Gastrocnemius medialis (tissue), 4 donors: ENCODE results near the gene LRRK1. TPM values are rescaled to one million over a fixed set of nuclear protein-coding genes. Genes with fewer than 3 reads are reported as not detected.

Source experiments
- ATAC-seq, 2 donors: fragments of 150-250 bp; one replicate each; pipeline ENCODE4 v1.9.1; 2016
- DNase-seq, 2 donors: peaks; one replicate each; pipeline ENCODE4 v3.0.0-alpha.2; 2019
- H3K27ac ChIP-seq, 4 donors: fragments of 200-600 bp; sonication (generic); 1 replicate in 1 of 4; 2 replicates in 3 of 4; pipeline ENCODE4 v1.5.1; 2016 to 2018; ENCODE audit warnings: mild to moderate bottlenecking in 2 of 4, moderate library complexity in 1 of 4
- H3K27me3 ChIP-seq, 3 donors: fragments of 200-600 bp; sonication (generic) in 2 of 3; 1 replicate in 1 of 3; 2 replicates in 2 of 3; pipeline versions ENCODE4 v1.5.1 to v1.6.0; 2016 to 2019; ENCODE audit warnings: mild to moderate bottlenecking in 1 of 3, moderate library complexity in 1 of 3
- H3K36me3 ChIP-seq, 2 donors: fragments of 200-600 bp; sonication (generic) in 1 of 2; one replicate each; pipeline ENCODE4 v1.5.1; 2017 to 2018
- H3K4me1 ChIP-seq, 2 donors: fragments of 200-600 bp; sonication (generic) in 1 of 2; one replicate each; pipeline ENCODE4 v1.5.1; 2016 to 2017; ENCODE audit warnings: mild to moderate bottlenecking in 2 of 2
- H3K4me3 ChIP-seq, 4 donors: fragments of 200-600 bp; sonication (generic) in 3 of 4; 1 replicate in 1 of 4; 2 replicates in 3 of 4; pipeline ENCODE4 v1.5.1; 2016 to 2019; ENCODE audit warnings: mild to moderate bottlenecking in 2 of 4
- H3K9me3 ChIP-seq, 3 donors: fragments of 200-600 bp; sonication (generic) in 2 of 3; 1 replicate in 1 of 3; 2 replicates in 2 of 3; pipeline ENCODE4 v1.5.1; 2016 to 2019
- CTCF ChIP-seq, 5 experiments: fragments of 450-650 bp in 3 of 5; fragments of 200-600 bp in 2 of 5; sonication (generic) in 2 of 5; IDR thresholded peaks in 4 of 5; conservative IDR thresholded peaks in 1 of 5; 1 replicate in 4 of 5; 2 replicates in 1 of 5; pipeline ENCODE4 v1.5.1; 2016 to 2019; ENCODE audit warnings: antibody characterized with exemption in 5 of 5, mild to moderate bottlenecking in 3 of 5, moderate library complexity in 3 of 5
- POLR2A ChIP-seq, 2 donors: fragments of 450-650 bp; IDR thresholded peaks; one replicate each; pipeline ENCODE4 v1.6.1; 2017; ENCODE audit warnings: antibody characterized with exemption in 2 of 2, mild to moderate bottlenecking in 2 of 2, moderate library complexity in 2 of 2
- in situ Hi-C, 4 donors: fragments of 200-750 bp; cut with MboI; loops; one replicate each; pipeline versions ENCODE4 v1.15.0 to v1.8.0; 2017; ENCODE audit warnings: low sequenced_read_pairs in 4 of 4
- intact Hi-C: fragments of 100-400 bp; cut with DNase I; formaldehyde crosslinking; loops from one replicate; pipeline ENCODE4 v1.15.1; 2023; ENCODE audit warnings: low total_unique reads
- total RNA-seq, 4 donors: library from RNA; depleted of rRNA; stranded (reverse); fragments of >200 nt; gene quantifications; one replicate each; pipeline versions ENCODE4 v1.1.0 to v1.2.3, GENCODE V29; 2016

Gene LRRK1
- total RNA-seq, 4 donors from 2014 or later: 0.87 to 5.6 (median 1.7) TPM

DNA sequence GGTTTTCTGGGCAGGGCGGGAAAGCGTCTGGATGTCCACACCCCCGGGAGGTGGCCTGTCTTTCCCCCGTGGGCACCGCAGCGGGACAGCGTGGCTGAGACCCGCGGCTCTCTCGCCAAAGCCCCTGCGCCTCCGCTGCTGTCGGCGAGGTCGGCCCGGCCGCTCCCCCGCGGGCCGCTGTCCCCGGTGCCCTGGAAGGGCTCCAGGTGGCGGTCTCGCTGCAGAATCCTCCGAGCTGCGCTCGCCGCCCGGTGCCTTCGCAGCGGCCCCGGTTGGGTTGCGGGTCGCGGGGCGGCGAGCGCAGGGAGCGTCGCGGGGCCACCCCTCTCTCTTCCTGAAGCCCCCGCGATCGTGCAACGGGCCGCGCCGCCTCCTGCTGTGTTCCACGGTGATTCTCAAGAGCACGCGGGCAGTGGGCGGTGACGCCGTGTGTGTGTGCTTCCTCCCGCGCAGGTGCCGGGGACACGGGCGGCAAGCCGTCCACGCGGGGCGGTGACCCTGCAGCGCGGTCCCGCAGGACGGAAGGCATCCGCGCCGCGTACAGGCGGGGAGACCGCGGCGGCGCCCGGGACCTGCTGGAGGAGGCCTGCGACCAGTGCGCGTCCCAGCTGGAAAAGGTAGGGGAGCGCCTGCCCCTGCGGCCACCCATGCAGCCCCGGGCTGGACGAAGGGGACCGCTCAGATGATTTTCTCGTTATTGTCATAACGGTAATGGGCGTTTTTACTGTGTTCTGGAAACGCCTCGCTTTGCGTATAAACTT is 54.4 kb downstream of the LRRK1 start:
- H3K9me3 ChIP-seq: no peaks in the 10 kb centered on the region
- H3K27me3 ChIP-seq: peaks cover 14 to 23% (median 21%) of the 10 kb centered on the region in 3 donors
- no peak overlapping the region for H3K27ac ChIP-seq
- intact Hi-C loops: no loop called here
- H3K4me1 ChIP-seq: no peaks in the 10 kb centered on the region
- in situ Hi-C loops: no loop called here
- DNase-seq (no peak), ATAC-seq (no peak)
- peak overlapping the region in 1 of 4 donors; percentile 25 for H3K4me3 ChIP-seq
- no peak for TF ChIP-seq CTCF (IDR thresholded peaks at IDR 0.05 in 4 of 5, conservative IDR thresholded peaks at IDR 0.05 in 1 of 5)
- TF ChIP-seq POLR2A (IDR thresholded peaks at IDR 0.05): no peak
- no peaks in the 10 kb centered on the region for H3K36me3 ChIP-seq

- Histone ChIP-seq H3K27me3 (peaks cover 14 to 23% (median 21%) of the 10 kb centered on the region in 3 donors), H3K27ac (no peak overlapping the region), H3K36me3 (no peaks in the 10 kb centered on the region), H3K4me1 (no peaks in the 10 kb centered on the region), H3K4me3 (no peak overlapping the region), H3K9me3 (no peaks in the 10 kb centered on the region)
- TF ChIP-seq POLR2A (IDR thresholded peaks at IDR 0.05) (no peak), CTCF (IDR thresholded peaks at IDR 0.05 in 4 of 5, conservative IDR thresholded peaks at IDR 0.05 in 1 of 5) (no peak)
- intact Hi-C loops: no loop called here
- in situ Hi-C loops: no loop called here
- ATAC-seq: no peak
- no peak for DNase-seq
Measured at GRCh38 chr15:100975043-100975442, 55.9 kb downstream of the LRRK1 start.

GRCh38 chr15:100980410-100981046 is 61.4 kb downstream of the LRRK1 start:
- TF ChIP-seq CTCF (IDR thresholded peaks at IDR 0.05 in 4 of 5, conservative IDR thresholded peaks at IDR 0.05 in 1 of 5): no peak
- TF ChIP-seq POLR2A (IDR thresholded peaks at IDR 0.05): no peak
- H3K4me1 ChIP-seq: no peaks in the 10 kb centered on the region
- in situ Hi-C loops: no loop called here
- no peak for ATAC-seq
- H3K4me3 ChIP-seq: no peak overlapping the region
- DNase-seq: no peak
- H3K36me3 ChIP-seq: no peaks in the 10 kb centered on the region
- H3K27ac ChIP-seq: no peak overlapping the region
- intact Hi-C loops: no loop called here
- H3K27me3 ChIP-seq: no peaks in the 10 kb centered on the region
- H3K9me3 ChIP-seq: no peaks in the 10 kb centered on the region

- intact Hi-C loops (no loop called here), in situ Hi-C loops (no loop called here)
- H3K4me3 ChIP-seq: no peak overlapping the region
Measured at GRCh38 chr15:100981086-100981485, 61.9 kb downstream of the LRRK1 start.

DNA sequence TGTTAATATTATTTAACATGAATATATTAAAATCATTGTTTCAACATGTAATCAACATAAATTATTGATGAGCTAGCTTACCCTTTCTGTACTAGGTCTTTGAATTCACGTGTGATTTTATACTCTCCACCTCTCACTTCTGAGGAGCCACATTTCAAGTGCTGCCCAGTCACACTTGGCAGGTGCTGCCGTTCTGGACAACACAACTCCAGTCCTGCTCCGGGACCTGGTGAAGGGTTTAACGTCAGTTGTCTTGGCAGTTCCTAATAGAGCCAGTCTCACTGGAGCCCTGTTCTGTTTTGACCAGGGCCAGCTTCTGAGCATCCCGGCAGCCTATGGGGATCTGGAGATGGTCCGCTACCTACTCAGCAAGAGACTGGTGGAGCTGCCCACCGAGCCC is 64.1 kb downstream of the LRRK1 start:
- DNase-seq (no peak), ATAC-seq (no peak)

More at GRCh38 chr15:100981086-100981485, 61.9 kb downstream of the LRRK1 start:
- Histone ChIP-seq H3K36me3 (no peaks in the 10 kb centered on the region), H3K4me1 (no peaks in the 10 kb centered on the region), H3K27ac (no peak overlapping the region), H3K9me3 (no peaks in the 10 kb centered on the region), H3K27me3 (no peaks in the 10 kb centered on the region)
- TF ChIP-seq POLR2A (IDR thresholded peaks at IDR 0.05): no peak
- ATAC-seq: no peak
- DNase-seq: no peak

More for the DNA sequence above, 64.1 kb downstream of the LRRK1 start:
- H3K27me3 ChIP-seq: no peaks in the 10 kb centered on the region
- no peaks in the 10 kb centered on the region for H3K4me1 ChIP-seq
- no peak overlapping the region for H3K27ac ChIP-seq
- intact Hi-C loops: no loop called here
- in situ Hi-C loops: no loop called here
- no peaks in the 10 kb centered on the region for H3K9me3 ChIP-seq
- peaks cover 0 to 3% of the 10 kb centered on the region in 2 donors for H3K36me3 ChIP-seq
- no peak overlapping the region for H3K4me3 ChIP-seq
- TF ChIP-seq CTCF (IDR thresholded peaks at IDR 0.05 in 4 of 5, conservative IDR thresholded peaks at IDR 0.05 in 1 of 5): no peak
- no peak for TF ChIP-seq POLR2A (IDR thresholded peaks at IDR 0.05)
